Naive B cell (primary cell): ENCODE data around the gene MARVELD1. TPM values are rescaled to one million over a fixed set of nuclear protein-coding genes. Genes with fewer than 3 reads are reported as not detected.

Experiments used
- ATAC-seq, 2 donors: fragments of 150-1000 bp; cut with Tn5 transposase; 2 replicates each; pipeline ENCODE4 v1.10.0; 2021; ENCODE audit warnings: low read depth in 2 of 2, mild to moderate bottlenecking in 2 of 2, moderate library complexity in 2 of 2
- DNase-seq: peaks from one replicate; pipeline ENCODE4 v3.0.0; 2022
- H3K27ac Mint-ChIP-seq, 6 donors: one replicate each; pipeline ENCODE4 v1.8.0; 2020 to 2022; ENCODE audit warnings: mild to moderate bottlenecking in 6 of 6, mixed read lengths in 6 of 6, moderate library complexity in 5 of 6, inconsistent platforms in 2 of 6
- H3K27me3 Mint-ChIP-seq, 3 donors: one replicate each; pipeline ENCODE4 v1.8.0; 2021 to 2022; ENCODE audit warnings: mixed read lengths in 3 of 3, mild to moderate bottlenecking in 1 of 3
- H3K36me3 Mint-ChIP-seq, 2 donors: one replicate each; pipeline ENCODE4 v1.8.0; 2020 to 2022; ENCODE audit warnings: mixed read lengths in 2 of 2, inconsistent platforms in 1 of 2, mild to moderate bottlenecking in 1 of 2
- H3K4me1 Mint-ChIP-seq, 3 donors: one replicate each; pipeline ENCODE4 v1.8.0; 2020 to 2022; ENCODE audit warnings: mixed read lengths in 3 of 3, inconsistent platforms in 1 of 3, mild to moderate bottlenecking in 1 of 3, moderate library complexity in 1 of 3
- H3K4me3 Mint-ChIP-seq, 8 donors: one replicate each; pipeline ENCODE4 v1.8.0; 2020 to 2022; ENCODE audit warnings: mild to moderate bottlenecking in 8 of 8, mixed read lengths in 8 of 8, moderate library complexity in 8 of 8, inconsistent platforms in 2 of 8
- H3K9me3 Mint-ChIP-seq, 7 donors: one replicate each; pipeline ENCODE4 v1.8.0; 2020 to 2022; ENCODE audit warnings: mixed read lengths in 7 of 7, mild to moderate bottlenecking in 5 of 7, inconsistent platforms in 2 of 7, moderate library complexity in 1 of 7
- polyA plus RNA-seq, 6 donors: library from polyadenylated mRNA; unstranded; fragments of 300-500 nt; fragmentation: Illumina TruSeq; gene quantifications; one replicate each; pipeline ENCODE4 v1.2.3, GENCODE V29; 2021; ENCODE audit warnings: low read depth in 6 of 6

The MARVELD1 gene
- polyA plus RNA-seq, 6 donors from 2014 or later: 0.57 TPM; not detected in 5

DNA sequence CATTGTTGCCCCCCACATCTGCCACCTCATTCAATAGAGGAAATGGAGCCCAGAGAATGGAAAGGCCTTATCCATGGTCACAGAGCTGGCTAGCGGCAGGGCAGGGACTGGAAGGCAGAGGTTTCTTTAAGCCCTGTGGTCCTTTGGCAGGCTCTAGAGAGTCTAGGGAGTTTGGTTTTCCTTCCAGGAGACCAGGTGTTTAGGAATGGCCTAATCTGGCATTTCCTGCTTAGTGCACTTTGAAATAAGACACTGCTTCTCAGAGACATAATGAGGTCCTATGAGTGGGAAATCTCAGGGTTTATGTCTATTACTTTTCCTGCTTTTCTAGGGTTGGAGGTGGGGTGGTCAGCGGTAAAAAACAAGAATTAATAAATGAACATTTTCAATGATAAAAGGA lies 6.1 kb downstream of the MARVELD1 start:
- Mint-ChIP-seq H3K4me3 (no peak overlapping the region), H3K27ac (no peak overlapping the region), H3K9me3 (no peaks in the 10 kb centered on the region), H3K4me1 (peaks cover 0 to 9% (median under 1%) of the 10 kb centered on the region in 3 donors), H3K27me3 (peaks cover 3 to 14% (median 5%) of the 10 kb centered on the region in 3 donors), H3K36me3 (no peaks in the 10 kb centered on the region)
- ATAC-seq (no peak), DNase-seq (no peak)

DNA sequence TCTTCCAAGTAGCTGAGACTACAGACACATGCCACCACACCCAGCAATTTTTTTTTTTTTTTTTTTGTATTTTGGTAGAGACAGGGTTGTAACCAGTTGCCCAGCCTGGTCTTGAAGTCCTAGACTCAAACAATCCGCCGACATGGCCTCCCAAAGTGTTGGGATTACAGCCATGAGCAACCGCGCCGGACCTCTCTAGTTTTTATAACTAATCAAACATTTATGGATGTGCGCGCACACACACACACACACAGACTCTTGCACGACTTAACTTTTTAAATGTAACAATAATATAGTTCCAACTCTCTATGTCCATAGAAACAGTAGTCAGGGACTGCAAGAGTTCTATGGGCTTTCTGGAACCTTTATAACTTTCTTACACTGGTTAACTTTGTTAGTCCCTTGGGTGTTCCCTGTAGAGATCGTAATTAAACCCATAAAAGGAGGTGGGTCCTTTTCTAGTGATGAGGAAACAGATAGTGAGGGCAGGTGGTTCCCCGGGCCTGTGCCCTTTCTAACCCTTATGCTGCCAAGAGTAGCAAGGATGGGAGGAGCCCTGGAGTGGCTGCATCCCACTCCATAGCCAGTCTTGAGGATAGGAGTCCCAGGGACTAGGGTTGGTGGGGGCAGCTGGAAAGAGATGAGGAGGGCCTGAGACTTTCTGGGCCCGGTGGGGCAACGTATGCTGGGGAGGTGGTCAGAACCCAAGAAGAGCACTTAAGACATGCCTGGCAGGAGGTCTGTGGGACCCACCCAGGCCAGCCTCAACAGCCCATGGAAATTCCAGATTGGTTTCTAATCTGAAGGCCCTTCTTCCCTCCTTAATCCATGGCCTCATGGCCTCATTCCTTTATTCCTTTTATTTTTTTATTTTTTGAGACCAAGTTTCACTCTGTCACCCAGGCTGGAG lies 8.6 kb downstream of the MARVELD1 start:
- no peaks in the 10 kb centered on the region for H3K4me1 Mint-ChIP-seq
- H3K36me3 Mint-ChIP-seq: no peaks in the 10 kb centered on the region
- no peak overlapping the region for H3K27ac Mint-ChIP-seq
- ATAC-seq: no peak
- H3K9me3 Mint-ChIP-seq: no peaks in the 10 kb centered on the region
- H3K27me3 Mint-ChIP-seq: peaks cover 5 to 19% (median 19%) of the 10 kb centered on the region in 3 donors
- H3K4me3 Mint-ChIP-seq: no peak overlapping the region
- no peak for DNase-seq

DNA sequence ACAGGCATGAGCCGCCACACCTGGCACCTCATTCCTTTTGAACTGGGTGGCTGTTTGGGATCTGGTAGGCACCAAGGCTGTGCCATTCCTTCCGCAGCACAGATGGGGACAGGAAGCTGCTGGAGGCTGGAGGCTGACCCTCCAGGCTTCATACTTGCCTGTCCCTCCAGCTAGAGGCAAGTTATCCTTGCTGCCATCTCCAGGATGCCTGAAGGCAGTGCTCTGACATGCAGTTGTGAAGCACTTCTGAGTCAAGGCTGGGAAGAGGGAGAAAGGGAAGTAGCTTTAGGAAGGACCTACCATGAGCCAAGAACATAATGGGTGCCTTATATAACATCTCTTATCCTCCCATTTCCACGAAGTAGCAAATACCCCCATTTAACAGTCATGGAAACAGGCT lies 9.5 kb downstream of the MARVELD1 start:
- H3K4me3 Mint-ChIP-seq: no peak overlapping the region
- H3K4me1 Mint-ChIP-seq: no peaks in the 10 kb centered on the region
- DNase-seq (no peak), ATAC-seq (no peak)
- H3K27me3 Mint-ChIP-seq: peaks cover 2 to 19% (median 19%) of the 10 kb centered on the region in 3 donors
- no peaks in the 10 kb centered on the region for H3K36me3 Mint-ChIP-seq
- H3K27ac Mint-ChIP-seq: no peak overlapping the region
- no peaks in the 10 kb centered on the region for H3K9me3 Mint-ChIP-seq

DNA sequence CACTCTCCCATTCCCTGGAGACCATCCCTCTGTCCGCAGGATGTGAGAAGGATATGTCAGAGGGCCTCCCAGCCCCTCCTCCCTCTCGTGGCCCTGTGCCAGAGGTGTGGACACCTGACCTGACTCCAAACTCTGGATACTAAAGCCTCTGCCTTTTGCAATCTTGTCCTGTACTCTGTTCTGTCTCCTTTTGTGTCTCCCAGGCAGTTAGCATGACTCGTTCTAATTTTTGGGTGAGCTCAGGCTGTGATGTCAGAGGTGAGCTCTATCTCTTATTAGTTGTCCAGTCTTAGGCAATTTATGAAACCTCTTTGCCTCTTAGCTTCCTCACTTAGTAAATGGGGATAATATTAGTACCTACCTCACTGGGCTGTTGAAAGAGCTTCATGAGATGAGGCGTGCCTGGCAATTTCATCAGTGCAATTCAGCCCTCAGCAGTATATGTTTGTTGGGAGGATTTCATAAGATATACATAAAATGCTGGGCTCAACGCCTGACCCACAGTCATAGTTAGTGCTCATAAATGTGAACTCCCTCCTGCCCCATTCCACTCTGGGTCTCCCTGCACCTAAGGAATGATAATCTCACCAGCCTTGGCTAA lies 10.9 kb downstream of the MARVELD1 start:
- Mint-ChIP-seq H3K27ac (peak overlapping the region in 3 of 6 donors; percentile 26 to 49 (median 41)), H3K27me3 (peaks cover 0 to 26% (median 17%) of the 10 kb centered on the region in 3 donors), H3K9me3 (no peaks in the 10 kb centered on the region), H3K4me3 (no peak overlapping the region), H3K4me1 (no peaks in the 10 kb centered on the region), H3K36me3 (no peaks in the 10 kb centered on the region)
- ATAC-seq: no peak
- DNase-seq: no peak

DNA sequence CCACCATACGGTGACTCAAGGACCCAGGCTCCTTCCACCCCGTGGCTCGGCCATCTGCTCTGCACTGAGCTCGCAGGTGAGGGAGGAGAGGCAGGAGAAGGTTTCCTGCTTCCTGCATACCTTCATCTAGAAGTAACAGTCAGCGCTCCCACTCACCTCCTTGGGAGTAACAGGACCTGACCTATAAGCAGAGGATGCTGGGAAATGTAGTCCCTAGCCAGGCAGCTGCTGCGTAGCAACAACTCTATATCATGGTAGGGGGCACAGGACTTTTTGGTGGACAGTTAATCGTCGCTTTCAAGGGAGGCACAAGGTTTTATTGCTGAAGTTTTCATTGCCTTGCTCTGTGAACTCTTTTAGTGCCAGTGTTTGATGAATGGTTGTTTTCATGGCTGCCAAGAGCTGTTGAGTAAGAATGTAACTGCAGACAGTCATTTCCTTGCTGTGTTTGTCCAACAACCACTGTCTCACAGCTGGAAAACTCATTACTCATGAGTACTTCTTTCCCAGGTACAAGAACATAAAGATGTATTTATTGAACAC lies 13.2 kb downstream of the MARVELD1 start:
- Mint-ChIP-seq H3K36me3 (no peaks in the 10 kb centered on the region), H3K27me3 (peaks cover 0 to 35% (median 18%) of the 10 kb centered on the region in 3 donors), H3K9me3 (no peaks in the 10 kb centered on the region), H3K4me3 (no peak overlapping the region), H3K27ac (no peak overlapping the region), H3K4me1 (no peaks in the 10 kb centered on the region)
- no peak for ATAC-seq
- DNase-seq: no peak

DNA sequence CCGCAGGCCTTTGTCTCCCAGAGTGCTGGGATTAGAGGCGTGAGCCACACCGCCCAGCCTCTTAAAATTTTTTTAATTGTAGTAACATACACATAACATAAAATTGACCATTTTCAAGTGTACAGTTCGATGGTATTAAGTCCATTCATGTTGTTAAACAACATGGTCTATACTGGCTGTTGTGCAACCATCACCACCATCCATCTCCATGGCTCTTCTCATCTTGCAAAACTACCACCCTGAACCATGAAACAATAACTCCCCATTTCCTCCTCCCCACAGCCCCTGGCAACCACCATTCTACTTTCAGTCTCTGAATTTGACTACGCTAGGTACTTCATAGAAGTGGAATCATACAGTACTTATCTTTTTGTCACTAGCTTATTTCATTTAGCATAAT lies 15.5 kb downstream of the MARVELD1 start:
- Mint-ChIP-seq H3K36me3 (no peaks in the 10 kb centered on the region), H3K27me3 (peaks cover 0 to 35% (median 20%) of the 10 kb centered on the region in 3 donors), H3K4me1 (no peaks in the 10 kb centered on the region), H3K27ac (no peak overlapping the region), H3K4me3 (no peak overlapping the region), H3K9me3 (no peaks in the 10 kb centered on the region)
- ATAC-seq (no peak), DNase-seq (no peak)

DNA sequence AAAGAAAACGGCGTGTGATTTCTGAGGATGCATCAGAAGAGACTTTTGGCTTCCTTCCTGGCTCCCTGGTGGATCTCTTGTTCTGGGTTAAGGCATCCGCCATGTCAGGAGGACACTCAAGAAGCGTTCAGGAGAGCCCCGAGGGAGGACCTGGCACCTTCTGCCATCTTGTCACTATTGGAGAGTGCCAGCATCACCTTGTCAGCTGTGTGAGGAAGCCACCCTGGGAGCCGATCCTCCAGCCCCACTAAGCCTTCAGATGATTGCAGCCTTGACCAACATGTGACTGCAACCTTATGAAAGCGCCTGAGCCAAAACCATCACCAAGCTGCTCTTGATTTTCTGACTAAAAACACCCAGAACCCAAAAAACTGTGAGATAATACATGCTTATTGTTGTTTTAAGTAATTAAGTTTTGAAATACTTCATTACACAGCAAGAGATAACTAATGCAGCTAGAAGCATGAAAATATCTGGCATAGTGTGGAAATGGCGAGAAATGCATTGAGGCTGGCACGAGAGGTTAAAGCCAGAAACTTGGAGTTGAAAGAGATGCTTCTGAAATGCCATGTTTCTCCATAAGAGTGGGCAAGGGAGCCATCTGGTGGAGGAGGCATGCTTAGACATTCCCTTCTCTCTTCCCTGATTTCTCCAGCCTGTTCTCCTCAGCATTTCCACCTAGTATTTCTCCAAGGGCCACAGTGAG lies 18.0 kb downstream of the MARVELD1 start:
- Mint-ChIP-seq H3K27me3 (peaks cover 0 to 18% (median 10%) of the 10 kb centered on the region in 3 donors), H3K9me3 (peaks cover 0 to 6% (median 0%) of the 10 kb centered on the region in 7 donors), H3K4me1 (peaks cover 9 to 11% (median 11%) of the 10 kb centered on the region in 3 donors), H3K27ac (no peak overlapping the region), H3K4me3 (peak overlapping the region in 1 of 8 donors; percentile 28), H3K36me3 (no peaks in the 10 kb centered on the region)
- ATAC-seq (peak; percentile 35 to 48), DNase-seq (peak; percentile 50)

DNA sequence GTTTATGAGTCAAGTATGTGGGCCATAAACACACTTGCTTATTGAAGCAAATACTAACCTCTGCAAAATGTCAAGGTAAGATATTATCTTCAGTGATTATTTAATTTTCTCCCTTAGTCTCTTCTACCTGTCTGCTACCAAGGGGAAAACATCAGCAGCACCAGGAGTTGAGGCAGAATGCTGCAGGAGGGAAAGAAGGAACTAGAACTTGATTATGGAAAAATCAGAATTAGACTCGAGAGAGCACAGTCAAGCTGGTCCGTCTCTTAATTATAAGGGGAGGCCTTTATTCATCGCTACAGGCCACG lies 18.5 kb downstream of the MARVELD1 start:
- peaks cover 0 to 16% (median 10%) of the 10 kb centered on the region in 3 donors for H3K27me3 Mint-ChIP-seq
- ATAC-seq (no peak), DNase-seq (no peak)
- H3K27ac Mint-ChIP-seq: no peak overlapping the region
- peak overlapping the region in 1 of 8 donors; percentile 28 for H3K4me3 Mint-ChIP-seq
- no peaks in the 10 kb centered on the region for H3K36me3 Mint-ChIP-seq
- H3K4me1 Mint-ChIP-seq: peaks cover 15 to 16% (median 15%) of the 10 kb centered on the region in 3 donors
- H3K9me3 Mint-ChIP-seq: peaks cover 0 to 6% (median 0%) of the 10 kb centered on the region in 7 donors

DNA sequence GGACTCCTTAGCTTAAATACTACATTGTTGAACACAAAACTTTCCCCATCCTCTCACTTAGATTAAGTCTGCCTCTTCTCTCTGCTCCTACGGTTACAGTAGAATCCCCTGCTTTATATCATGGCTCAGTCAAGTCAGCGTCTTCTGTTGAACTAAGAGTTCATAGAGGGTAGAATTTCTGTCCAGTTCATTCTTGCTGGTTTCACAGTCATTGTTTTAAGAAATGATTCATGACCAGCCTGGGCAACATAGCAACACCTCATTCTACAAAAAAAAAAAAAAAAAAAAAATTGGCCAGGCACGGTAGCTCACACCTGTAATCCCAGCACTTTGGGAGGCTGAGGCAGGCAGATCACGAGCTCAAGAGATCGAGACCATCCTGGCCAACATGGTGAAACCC lies 19.7 kb downstream of the MARVELD1 start:
- no peak for ATAC-seq

DNA sequence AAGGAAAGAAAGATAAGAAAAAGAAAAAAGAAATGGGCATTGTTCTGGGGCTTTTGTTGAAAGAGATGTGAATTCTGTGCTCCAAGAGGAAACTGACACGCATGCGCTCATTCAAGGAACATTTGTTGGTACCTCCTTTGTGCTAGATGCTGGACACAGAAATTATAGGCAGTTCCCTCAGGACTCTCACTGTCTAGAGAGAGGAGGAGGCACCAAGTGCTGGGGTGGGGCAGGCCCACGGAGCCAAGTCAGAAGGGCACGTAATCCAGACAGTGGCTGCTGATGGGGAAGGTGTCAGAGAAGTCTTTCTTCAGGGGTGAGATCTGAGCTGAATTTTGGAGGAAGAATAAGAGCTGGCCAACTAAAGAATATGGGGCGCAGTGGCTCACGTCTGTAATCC lies 20.5 kb downstream of the MARVELD1 start:
- peaks cover 0 to 13% (median 8%) of the 10 kb centered on the region in 3 donors for H3K27me3 Mint-ChIP-seq
- H3K4me1 Mint-ChIP-seq: peaks cover 29 to 31% (median 30%) of the 10 kb centered on the region in 3 donors
- H3K9me3 Mint-ChIP-seq: peaks cover 0 to 6% (median 0%) of the 10 kb centered on the region in 7 donors
- DNase-seq (no peak), ATAC-seq (no peak)
- peak overlapping the region in 2 of 6 donors; percentile 64 to 83 for H3K27ac Mint-ChIP-seq
- peak overlapping the region in 1 of 8 donors; percentile 7 for H3K4me3 Mint-ChIP-seq
- no peaks in the 10 kb centered on the region for H3K36me3 Mint-ChIP-seq

More for the DNA sequence above, 19.7 kb downstream of the MARVELD1 start:
- no peaks in the 10 kb centered on the region for H3K36me3 Mint-ChIP-seq
- peaks cover 0 to 6% (median 0%) of the 10 kb centered on the region in 7 donors for H3K9me3 Mint-ChIP-seq
- H3K27me3 Mint-ChIP-seq: peaks cover 0 to 16% (median 10%) of the 10 kb centered on the region in 3 donors
- peaks cover 24 to 26% (median 26%) of the 10 kb centered on the region in 3 donors for H3K4me1 Mint-ChIP-seq
- H3K27ac Mint-ChIP-seq: no peak overlapping the region
- no peak for DNase-seq
- no peak overlapping the region for H3K4me3 Mint-ChIP-seq

DNA sequence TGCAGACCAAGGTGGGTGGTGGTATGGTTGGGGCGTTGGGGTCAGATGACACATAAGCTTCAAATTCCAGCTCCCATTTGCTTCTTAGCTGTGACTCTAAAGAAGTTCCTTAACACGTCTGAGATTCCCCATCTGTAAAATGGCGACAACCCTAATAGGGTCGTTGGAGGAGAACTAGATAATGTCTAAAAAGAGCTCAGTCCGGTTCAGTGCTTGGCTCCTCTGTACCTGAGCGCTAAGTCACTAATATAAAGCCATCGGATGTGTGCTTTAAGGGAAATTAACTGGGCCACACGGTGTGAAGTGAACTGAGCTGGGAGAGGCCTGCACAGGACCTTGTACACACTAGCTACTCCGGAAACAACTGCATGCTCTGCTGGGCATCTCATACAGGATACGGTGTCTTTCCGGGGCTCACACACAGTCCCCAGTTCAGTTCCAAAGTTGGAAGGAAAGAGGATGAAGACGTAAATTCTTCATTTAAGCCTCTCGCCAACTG lies 22.9 kb downstream of the MARVELD1 start:
- H3K27me3 Mint-ChIP-seq: peaks cover 0 to 4% (median 0%) of the 10 kb centered on the region in 3 donors
- DNase-seq: no peak
- peaks cover 0 to 13% of the 10 kb centered on the region in 2 donors for H3K36me3 Mint-ChIP-seq
- peak overlapping the region; percentile 96 to 100 (median 99) for H3K27ac Mint-ChIP-seq
- H3K4me1 Mint-ChIP-seq: peaks cover 45 to 51% (median 50%) of the 10 kb centered on the region in 3 donors
- ATAC-seq: peak; percentile 24 to 34
- peaks cover 0 to 6% (median 0%) of the 10 kb centered on the region in 7 donors for H3K9me3 Mint-ChIP-seq
- H3K4me3 Mint-ChIP-seq: peak overlapping the region; percentile 94 to 99 (median 96)

DNA sequence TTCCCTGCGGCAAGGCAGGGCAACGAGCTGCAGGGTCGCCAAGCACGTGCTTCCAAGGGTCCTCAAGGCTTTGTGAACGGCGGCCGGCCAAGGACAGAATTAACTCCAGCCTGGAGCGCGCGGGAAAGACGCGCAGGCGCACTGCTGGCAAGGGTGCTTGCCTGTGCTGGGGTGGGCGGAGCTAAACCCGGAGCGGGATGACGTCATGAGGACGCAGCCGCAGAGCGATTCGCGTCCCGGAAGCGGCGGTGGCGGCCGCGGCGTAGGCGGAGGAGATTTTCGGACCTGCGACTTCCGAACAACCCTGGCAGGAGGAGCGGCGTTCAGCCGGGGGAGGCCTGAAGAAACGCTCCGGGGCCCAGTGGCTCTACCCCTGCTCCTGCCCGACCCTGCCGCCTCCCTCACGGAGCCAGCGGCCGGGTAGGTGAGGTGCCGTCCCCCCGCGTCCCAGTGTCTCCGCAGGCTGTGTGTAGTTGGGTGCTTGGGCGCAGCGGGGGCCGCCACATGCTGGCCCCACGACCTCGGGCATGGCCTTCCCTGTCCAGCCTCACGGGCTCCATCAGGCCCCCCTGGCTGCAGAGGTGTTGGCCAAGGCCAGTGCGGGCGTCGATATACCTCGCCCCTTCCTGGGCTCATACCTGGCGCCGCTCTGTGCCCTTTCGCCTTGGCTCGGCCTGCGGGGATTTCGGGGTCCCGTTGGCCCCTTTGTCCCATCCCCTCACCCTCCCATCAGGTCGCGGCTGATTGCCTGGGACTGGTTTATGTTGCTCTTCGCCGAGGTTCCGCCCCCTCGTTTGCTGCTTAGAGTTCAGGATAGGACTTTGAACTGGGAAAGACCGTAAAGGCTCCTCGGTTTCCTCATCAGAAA lies 23.6 kb downstream of the MARVELD1 start, which contains the start of gene ZFYVE27:
ZFYVE27 (plus strand) TSS at position 227 of the 868 bp plus-strand sequence. CDS start 1,350 bp downstream, outside the sequence.
- ATAC-seq (peak; percentile 88), DNase-seq (peak; percentile 95)
- H3K4me1 Mint-ChIP-seq: peaks cover 48 to 57% (median 55%) of the 10 kb centered on the region in 3 donors
- peaks cover 0 to 13% of the 10 kb centered on the region in 2 donors for H3K36me3 Mint-ChIP-seq
- no peaks in the 10 kb centered on the region for H3K27me3 Mint-ChIP-seq
- H3K4me3 Mint-ChIP-seq: peak within 1 kb of the TSS; percentile 94 to 99 (median 96)
- peaks cover 0 to 6% (median 0%) of the 10 kb centered on the region in 7 donors for H3K9me3 Mint-ChIP-seq
- H3K27ac Mint-ChIP-seq: peak within 1 kb of the TSS; percentile 96 to 100 (median 99)
